RWPE1 (cell line): ENCODE data around the gene UBE2G2.

Experiments
- CTCF ChIA-PET: fragments of 350-600 bp; sonication (Branson Sonifier 250); formaldehyde crosslinking; extraction: SDS; loops from one replicate; lab custom pipeline; 2021; lab: Yijun Ruan, JAX
- POLR2A ChIA-PET: fragments of 400-600 bp; formaldehyde crosslinking; extraction: SDS; loops from one replicate; lab custom pipeline; 2020; ENCODE audit warnings: antibody characterized with exemption; ENCODE audit not compliant: low non-redundant PET; lab: Yijun Ruan, JAX
- DNase-seq: peaks from one replicate; pipeline ENCODE4 v3.0.0; 2012; ENCODE audit warnings: low spot score
- H3K27ac ChIP-seq: fragments of 450-650 bp; 2 replicates; pipeline ENCODE4 v1.5.1; 2017
- CTCF ChIP-seq: fragments of 450-650 bp; conservative IDR thresholded peaks from 2 replicates; pipeline ENCODE4 v1.5.1; 2017; ENCODE audit warnings: low read depth, mild to moderate bottlenecking

The UBE2G2 gene

DNA sequence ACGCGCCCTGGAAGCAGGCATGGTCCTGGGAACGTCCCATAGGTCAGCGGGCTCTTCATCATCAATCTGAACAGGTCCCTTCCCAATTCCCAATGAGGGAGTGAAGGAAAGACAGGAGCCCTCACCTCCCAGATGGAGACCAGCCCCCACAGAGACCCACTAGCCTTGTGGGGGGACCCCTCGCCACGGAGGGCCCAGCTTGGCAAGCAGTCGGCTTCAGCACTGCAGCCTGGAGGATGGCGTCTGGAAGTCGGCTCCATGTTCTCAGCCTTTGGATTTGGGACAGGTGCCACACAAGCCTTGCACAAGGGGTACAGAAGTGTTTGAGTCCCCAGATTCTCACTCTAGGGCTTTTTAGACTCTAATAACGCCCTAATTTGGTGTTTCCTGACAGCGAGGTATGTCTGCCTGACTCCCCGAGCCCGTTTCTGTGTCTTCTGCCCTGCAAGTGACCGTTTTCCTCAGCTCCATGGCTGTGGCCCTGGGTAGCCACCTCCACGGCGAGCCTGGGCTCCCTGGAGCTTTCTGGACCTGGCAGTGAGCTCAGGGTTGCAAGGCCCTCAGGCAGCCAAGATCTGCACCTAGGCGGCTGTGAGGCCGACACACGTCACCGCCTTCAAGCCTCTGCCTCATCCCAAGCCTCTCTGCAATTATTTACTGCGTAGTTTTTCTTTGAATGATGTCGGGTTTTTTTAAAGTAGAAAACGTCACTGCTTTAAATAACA lies 41.3 kb upstream of the UBE2G2 start:
- DNase-seq: no peak
- CTCF ChIA-PET: no interaction called here
- POLR2A ChIA-PET: no interaction called here

DNA sequence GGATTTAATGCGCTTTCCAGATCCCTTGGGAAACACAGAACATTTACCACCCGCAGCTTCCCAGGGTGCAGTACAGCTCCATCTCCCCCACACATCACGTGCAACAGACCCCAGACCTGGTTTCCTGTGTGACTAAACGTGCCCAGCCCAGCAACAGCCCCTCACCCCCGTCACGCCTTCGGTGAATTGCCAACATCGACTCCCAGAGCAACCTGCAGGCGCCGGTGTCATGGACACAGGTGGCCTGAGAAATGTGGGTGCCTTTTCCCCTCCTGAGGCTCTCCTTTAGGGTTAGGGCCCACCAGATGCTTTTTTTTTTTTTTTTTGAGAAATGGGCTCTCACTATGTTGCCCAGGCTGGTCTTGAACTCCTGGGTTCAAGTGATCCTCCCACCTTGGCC lies 40.5 kb upstream of the UBE2G2 start:
- POLR2A ChIA-PET: no interaction called here
- H3K27ac ChIP-seq: no peak overlapping the region
- no peak for TF ChIP-seq CTCF
- CTCF ChIA-PET: no interaction called here
- no peak for DNase-seq

More for the DNA sequence above, 41.3 kb upstream of the UBE2G2 start:
- no peak overlapping the region for H3K27ac ChIP-seq
- no peak for TF ChIP-seq CTCF

DNA sequence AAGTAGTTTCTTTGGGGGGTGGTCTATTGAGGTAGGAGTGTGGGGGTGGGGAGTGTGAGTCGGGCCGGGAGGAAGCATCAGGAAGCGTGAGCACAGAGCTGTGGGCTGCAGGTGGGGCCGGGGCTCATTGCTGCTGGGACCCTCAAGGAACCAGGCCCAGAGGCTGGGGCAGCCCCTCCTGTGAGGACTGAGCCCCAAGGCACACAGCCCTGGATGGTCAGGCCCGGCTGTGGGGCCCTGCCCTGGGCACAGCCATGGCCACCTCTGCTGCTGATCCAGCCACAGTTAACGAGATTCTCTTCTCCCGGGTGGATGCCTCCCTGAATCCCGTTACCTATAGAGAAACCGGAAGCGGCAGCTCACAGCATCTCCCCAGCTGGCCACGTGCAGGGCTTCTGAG lies 39.2 kb upstream of the UBE2G2 start:
- no peak overlapping the region for H3K27ac ChIP-seq
- CTCF ChIA-PET: interaction anchor here (0.6 kb wide), 1 partner anchor 12 kb away, joined by 4 read pairs; no protein-coding TSS in a partner anchor
- POLR2A ChIA-PET: no interaction called here
- TF ChIP-seq CTCF: no peak
- DNase-seq: no peak

- H3K27ac ChIP-seq: no peak overlapping the region
- TF ChIP-seq CTCF: no peak
- POLR2A ChIA-PET: no interaction called here
- no peak for DNase-seq
- CTCF ChIA-PET: no interaction called here
Observed at GRCh38 chr21:44838951-44839350, 37.3 kb upstream of the UBE2G2 start.

DNA sequence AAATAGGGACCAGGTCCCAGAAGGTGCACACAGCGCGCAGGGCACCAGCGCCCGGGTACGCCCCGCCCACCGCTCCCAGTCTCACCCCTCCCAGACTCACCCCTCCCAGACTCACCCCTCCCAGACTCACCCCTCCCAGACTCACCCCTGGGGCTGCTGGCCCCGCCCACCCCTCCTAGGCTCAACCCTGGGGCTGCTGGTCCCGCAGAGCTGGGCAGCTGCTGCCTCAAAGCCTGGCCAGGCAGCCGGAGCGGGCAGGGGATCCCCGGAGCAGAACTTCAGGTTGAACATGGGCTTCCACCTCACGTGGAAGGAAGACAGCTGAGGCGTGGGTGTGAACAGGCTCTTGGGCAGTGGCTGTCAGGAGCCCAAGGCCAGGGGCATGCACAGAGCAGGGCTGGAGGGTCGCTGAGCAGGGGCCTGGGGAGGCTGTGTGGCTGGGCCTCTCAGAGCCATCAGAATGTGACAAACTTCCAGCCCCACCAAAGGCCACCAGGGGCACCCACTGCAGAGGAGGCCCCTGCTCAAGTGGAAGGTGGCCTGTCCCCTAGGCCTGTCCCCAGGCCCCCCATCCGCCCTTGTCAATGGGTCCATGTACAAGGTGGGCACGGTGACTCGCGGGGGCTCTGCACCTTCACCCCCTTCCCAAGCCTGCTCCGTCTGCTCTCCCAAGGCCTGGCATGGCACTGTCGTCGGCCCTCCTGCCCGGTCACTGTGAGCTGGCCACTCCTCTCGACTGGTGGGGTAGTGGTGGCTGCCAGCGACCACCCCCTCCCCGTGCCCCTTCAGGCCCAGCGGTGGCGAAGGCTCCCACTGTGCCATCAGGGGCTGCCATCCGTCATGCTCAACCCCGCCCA lies 36.6 kb upstream of the UBE2G2 start:
- H3K27ac ChIP-seq: no peak overlapping the region
- POLR2A ChIA-PET: no interaction called here
- TF ChIP-seq CTCF: no peak
- no peak for DNase-seq
- CTCF ChIA-PET: no interaction called here

DNA sequence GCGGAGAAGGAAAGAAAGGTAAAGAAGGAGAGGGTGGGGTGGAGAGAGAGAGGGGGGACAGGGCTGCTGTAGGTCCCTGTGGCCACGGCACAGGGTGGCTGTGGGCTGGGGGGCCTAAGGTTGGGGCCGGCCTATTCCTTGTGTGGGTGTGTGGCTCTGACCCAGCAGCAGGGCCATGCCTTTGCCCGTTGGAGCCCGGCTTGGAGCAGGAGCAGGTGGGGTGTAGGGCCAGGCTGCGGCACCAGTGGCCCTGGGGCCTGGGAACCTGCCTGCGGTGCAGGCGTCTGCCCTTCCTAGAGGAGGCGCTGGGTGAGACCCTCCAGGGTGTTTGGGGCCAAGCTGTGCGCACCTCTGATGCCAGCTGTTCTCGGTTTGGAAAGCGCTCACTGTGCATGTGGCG lies 35.9 kb upstream of the UBE2G2 start:
- ChIA-PET POLR2A (no interaction called here), CTCF (interaction anchor here (0.6 kb wide), 1 partner anchor 58 kb away, joined by 8 read pairs; no protein-coding TSS in a partner anchor)
- H3K27ac ChIP-seq: no peak overlapping the region

More for the DNA sequence above, 35.9 kb upstream of the UBE2G2 start:
- TF ChIP-seq CTCF: no peak
- DNase-seq: no peak
